ENCODE data around the gene BICC1.

GRCh38 chr10:58481569-58482109 lies 31.0 kb upstream of the BICC1 start:
- no peak for TF ChIP-seq CTCF (IDR thresholded peaks at IDR 0.05 in 4 of 5, conservative IDR thresholded peaks at IDR 0.05 in 1 of 5)
- TF ChIP-seq POLR2A (IDR thresholded peaks at IDR 0.05): no peak
